Prostate gland (tissue), 2 donors: ENCODE data around the gene NGFR.

Experiments used
- CTCF ChIP-seq, 4 experiments: fragments of 200-600 bp in 2 of 4; fragments of 450-650 bp in 2 of 4; sonication (generic) in 2 of 4; IDR thresholded peaks; 1 replicate in 3 of 4; 2 replicates in 1 of 4; pipeline ENCODE4 v1.5.1; 2016 to 2019; ENCODE audit warnings: antibody characterized with exemption in 4 of 4, mild to moderate bottlenecking in 2 of 4, moderate library complexity in 2 of 4
- POLR2A ChIP-seq: fragments of 450-650 bp; IDR thresholded peaks from one replicate; pipeline ENCODE4 v1.6.1; 2016; ENCODE audit warnings: antibody characterized with exemption, mild to moderate bottlenecking
- POLR2AphosphoS5 ChIP-seq: sonication (generic); formaldehyde crosslinking; IDR thresholded peaks from one replicate; pipeline ENCODE4 v1.6.1; 2017; ENCODE audit warnings: antibody characterized with exemption

- no peak for TF ChIP-seq CTCF (IDR thresholded peaks at IDR 0.05)
- TF ChIP-seq POLR2A = peak; percentile 7
- TF ChIP-seq POLR2AphosphoS5 = peak; percentile 66
Measured at GRCh38 chr17:49508061-49508865, 13.2 kb downstream of the NGFR start.
